ENCODE results near the gene AK2. TPM values are rescaled to one million over a fixed set of nuclear protein-coding genes. Genes with fewer than 3 reads are reported as not detected.
A peak's percentile ranks its signal among the peaks of the same experiment; 100 is the strongest.

Gene AK2
- total and polyA plus RNA-seq, 2 donors (not counting 1 experiment from before 2014, with no cell fraction given) = 62.6 to 141 TPM

DNA sequence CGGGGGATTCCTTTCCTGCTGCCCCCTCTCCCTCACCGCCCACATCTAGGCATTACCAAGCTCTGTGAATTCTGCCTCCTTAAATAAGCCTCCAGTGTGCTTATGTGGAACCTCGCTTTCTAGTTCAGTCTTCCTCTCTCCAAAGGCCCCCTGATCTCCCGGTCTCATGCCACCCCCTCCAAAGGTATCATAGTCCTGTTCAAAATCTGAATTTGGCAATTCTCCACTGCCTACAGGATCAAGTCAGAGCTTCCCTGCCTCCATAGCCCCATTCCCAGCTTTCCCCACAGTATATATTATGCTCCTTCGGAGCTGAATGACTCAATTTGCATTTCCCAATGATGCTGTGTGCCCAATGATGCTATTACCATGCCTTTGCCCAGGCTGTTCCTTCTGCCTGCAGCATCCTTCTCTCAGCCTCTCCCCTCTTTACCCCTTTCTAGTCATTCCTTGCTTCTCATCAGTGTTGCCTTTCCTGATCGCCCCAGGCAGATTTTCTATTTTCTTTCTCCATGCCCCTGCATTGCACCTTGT, 46.0 kb upstream of the AK2 start:
- H3K27me3 ChIP-seq (ENCODE audit: control insufficient read depth, insufficient read depth, low read length) = no peaks in the 10 kb centered on the region
- no peak overlapping the region for H3K4me3 ChIP-seq (replicated peaks in 1 of 4; ENCODE audit: control extremely low read depth in 1 of 4, insufficient read depth in 1 of 4, low read depth in 3 of 4, low read length in 4 of 4)
- no peaks in the 10 kb centered on the region for H3K36me3 ChIP-seq (ENCODE audit: control insufficient read depth, insufficient read depth, low read length)
- no peaks in the 10 kb centered on the region for H3K9me3 ChIP-seq (ENCODE audit: control insufficient read depth, insufficient read depth, low read depth, low read length)
- H4K20me1 ChIP-seq (ENCODE audit: control insufficient read depth, extremely low read depth, insufficient read depth, low read length) = no peaks in the 10 kb centered on the region
- no peak overlapping the region for H2AFZ ChIP-seq (ENCODE audit: low read length)
- no peak for TF ChIP-seq EZH2 (IDR thresholded peaks at IDR 0.05; ENCODE audit: low read length, missing control alignments)
- TF ChIP-seq, protein P1, sequence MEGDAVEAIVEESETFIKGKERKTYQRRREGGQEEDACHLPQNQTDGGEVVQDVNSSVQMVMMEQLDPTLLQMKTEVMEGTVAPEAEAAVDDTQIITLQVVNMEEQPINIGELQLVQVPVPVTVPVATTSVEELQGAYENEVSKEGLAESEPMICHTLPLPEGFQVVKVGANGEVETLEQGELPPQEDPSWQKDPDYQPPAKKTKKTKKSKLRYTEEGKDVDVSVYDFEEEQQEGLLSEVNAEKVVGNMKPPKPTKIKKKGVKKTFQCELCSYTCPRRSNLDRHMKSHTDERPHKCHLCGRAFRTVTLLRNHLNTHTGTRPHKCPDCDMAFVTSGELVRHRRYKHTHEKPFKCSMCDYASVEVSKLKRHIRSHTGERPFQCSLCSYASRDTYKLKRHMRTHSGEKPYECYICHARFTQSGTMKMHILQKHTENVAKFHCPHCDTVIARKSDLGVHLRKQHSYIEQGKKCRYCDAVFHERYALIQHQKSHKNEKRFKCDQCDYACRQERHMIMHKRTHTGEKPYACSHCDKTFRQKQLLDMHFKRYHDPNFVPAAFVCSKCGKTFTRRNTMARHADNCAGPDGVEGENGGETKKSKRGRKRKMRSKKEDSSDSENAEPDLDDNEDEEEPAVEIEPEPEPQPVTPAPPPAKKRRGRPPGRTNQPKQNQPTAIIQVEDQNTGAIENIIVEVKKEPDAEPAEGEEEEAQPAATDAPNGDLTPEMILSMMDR (conservative IDR thresholded peaks at IDR 0.05 in 1 of 2, IDR thresholded peaks at IDR 0.05 in 1 of 2; ENCODE audit: low read depth in 1 of 2, low read length in 2 of 2) = no peak
- no peak overlapping the region for H3K9ac ChIP-seq (ENCODE audit: insufficient read depth, low read length)
- no peaks in the 10 kb centered on the region for H3K79me2 ChIP-seq (ENCODE audit: control insufficient read depth, insufficient read depth, low read length)
- H3K4me1 ChIP-seq (ENCODE audit: control insufficient read depth, extremely low read depth, insufficient read depth, low read length) = no peaks in the 10 kb centered on the region
- H3K27ac ChIP-seq (ENCODE audit: insufficient read depth, low read length) = no peak overlapping the region
- H3K4me2 ChIP-seq (ENCODE audit: extremely low read depth, insufficient read depth, low read length) = no peak overlapping the region
- DNase-seq (ENCODE audit: low read depth in 2 of 2) = peak in 1 of 2 donors; percentile 15

DNA sequence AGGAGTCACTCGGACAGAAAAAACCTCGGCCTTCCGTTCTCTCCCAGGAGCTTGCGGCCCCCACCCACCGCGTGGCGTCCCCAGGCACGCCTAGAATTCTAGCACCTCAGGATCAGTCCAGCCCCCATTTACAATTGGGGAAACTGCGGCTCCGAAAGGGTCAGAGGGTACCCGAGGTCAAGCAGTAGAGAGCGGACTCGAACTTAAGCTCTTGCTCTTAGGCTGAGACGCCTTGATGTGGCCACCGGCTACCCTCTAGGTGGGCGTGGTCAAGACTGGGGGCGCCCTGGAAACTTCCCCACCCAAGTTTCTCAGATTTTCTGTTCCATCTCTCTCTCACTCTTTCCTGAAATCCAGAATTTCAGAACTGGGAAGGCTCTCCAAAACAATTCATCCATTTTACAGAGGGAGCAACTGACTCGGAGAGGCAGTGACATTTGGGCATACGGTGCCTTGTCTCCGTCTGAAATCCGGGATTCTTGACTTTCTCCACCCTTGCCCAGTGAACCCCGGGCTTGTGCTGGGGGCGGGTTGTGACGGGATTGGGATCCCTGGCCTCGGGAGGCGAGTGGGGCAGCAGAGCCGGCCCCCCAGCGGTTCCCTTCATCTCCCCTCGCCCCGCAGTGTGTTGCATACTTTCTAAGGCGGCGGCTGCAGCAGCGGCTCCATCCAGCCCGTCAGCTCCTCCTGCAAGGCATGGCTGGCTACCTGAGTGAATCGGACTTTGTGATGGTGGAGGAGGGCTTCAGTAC, 45.0 kb upstream of the AK2 start:
- peak overlapping the region; percentile 94 for H2AFZ ChIP-seq (ENCODE audit: low read length)

DNA sequence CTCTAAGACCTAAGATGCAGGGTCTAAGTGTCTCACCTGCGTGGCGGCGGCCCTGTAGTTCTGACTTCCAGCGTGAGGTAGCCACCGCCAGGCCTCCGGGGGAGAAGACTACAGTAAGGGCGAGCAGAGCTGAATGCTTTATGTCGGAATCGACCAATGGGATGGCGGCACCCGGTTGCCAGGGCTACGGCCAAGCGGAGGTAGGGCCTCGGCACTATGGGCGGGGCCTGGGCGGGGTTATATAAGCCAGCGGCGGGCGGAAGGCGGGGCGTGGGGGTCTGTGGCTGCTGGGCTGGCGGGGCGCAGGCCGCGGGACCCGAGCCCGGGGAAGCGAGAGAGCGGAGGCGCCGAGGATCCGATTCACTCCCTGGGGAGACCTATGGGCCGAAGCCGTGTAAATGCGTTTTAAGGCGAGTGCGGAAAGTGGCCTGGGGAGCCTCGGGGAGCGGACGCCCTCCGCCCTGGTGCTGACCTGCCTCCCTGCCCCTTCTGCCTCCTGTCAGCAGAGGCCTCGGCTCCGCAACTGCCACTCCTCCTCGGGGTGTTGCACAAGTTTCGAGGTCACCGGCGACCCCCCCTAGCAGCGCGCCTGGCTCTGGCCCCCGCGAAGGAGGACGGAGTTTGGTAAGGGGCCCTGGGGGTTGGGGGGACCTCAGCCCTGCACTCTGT, 44.3 kb upstream of the AK2 start, which contains the start of gene AZIN2:
AZIN2 (plus strand) TSS at position 269 of the 669 bp plus-strand sequence. CDS start 1,097 bp downstream, outside the sequence.
- Histone ChIP-seq H3K9me3 (ENCODE audit: control insufficient read depth, insufficient read depth, low read depth, low read length) (no peaks in the 10 kb centered on the region), H3K9ac (ENCODE audit: insufficient read depth, low read length) (peak within 1 kb of the TSS; percentile 74), H2AFZ (ENCODE audit: low read length) (peak within 1 kb of the TSS; percentile 99), H3K79me2 (ENCODE audit: control insufficient read depth, insufficient read depth, low read length) (no peaks in the 10 kb centered on the region), H4K20me1 (ENCODE audit: control insufficient read depth, extremely low read depth, insufficient read depth, low read length) (no peaks in the 10 kb centered on the region), H3K36me3 (ENCODE audit: control insufficient read depth, insufficient read depth, low read length) (no peaks in the 10 kb centered on the region), H3K4me1 (ENCODE audit: control insufficient read depth, extremely low read depth, insufficient read depth, low read length) (no peaks in the 10 kb centered on the region), H3K27ac (ENCODE audit: insufficient read depth, low read length) (peak within 1 kb of the TSS; percentile 66), H3K4me2 (ENCODE audit: extremely low read depth, insufficient read depth, low read length) (peak within 1 kb of the TSS; percentile 99), H3K4me3 (replicated peaks in 1 of 4; ENCODE audit: control extremely low read depth in 1 of 4, insufficient read depth in 1 of 4, low read depth in 3 of 4, low read length in 4 of 4) (peak within 1 kb of the TSS; percentile 76 to 93 (median 83)), H3K27me3 (ENCODE audit: control insufficient read depth, insufficient read depth, low read length) (no peaks in the 10 kb centered on the region)
- no peak for TF ChIP-seq EZH2 (IDR thresholded peaks at IDR 0.05; ENCODE audit: low read length, missing control alignments)
- TF ChIP-seq, protein P1 (conservative IDR thresholded peaks at IDR 0.05 in 1 of 2, IDR thresholded peaks at IDR 0.05 in 1 of 2; ENCODE audit: low read depth in 1 of 2, low read length in 2 of 2) = no peak
- DNase-seq (ENCODE audit: low read depth in 2 of 2) = peak; percentile 92 to 94

More for the DNA sequence above, 45.0 kb upstream of the AK2 start:
- H3K4me3 ChIP-seq (replicated peaks in 1 of 4; ENCODE audit: control extremely low read depth in 1 of 4, insufficient read depth in 1 of 4, low read depth in 3 of 4, low read length in 4 of 4) = peak overlapping the region; percentile 73 to 84 (median 79)
- no peak for DNase-seq (ENCODE audit: low read depth in 2 of 2)
- peak overlapping the region; percentile 74 for H3K9ac ChIP-seq (ENCODE audit: insufficient read depth, low read length)
- TF ChIP-seq, protein P1 (conservative IDR thresholded peaks at IDR 0.05 in 1 of 2, IDR thresholded peaks at IDR 0.05 in 1 of 2; ENCODE audit: low read depth in 1 of 2, low read length in 2 of 2) = no peak
- TF ChIP-seq EZH2 (IDR thresholded peaks at IDR 0.05; ENCODE audit: low read length, missing control alignments) = no peak
- no peaks in the 10 kb centered on the region for H4K20me1 ChIP-seq (ENCODE audit: control insufficient read depth, extremely low read depth, insufficient read depth, low read length)
- H3K27ac ChIP-seq (ENCODE audit: insufficient read depth, low read length) = no peak overlapping the region
- no peaks in the 10 kb centered on the region for H3K36me3 ChIP-seq (ENCODE audit: control insufficient read depth, insufficient read depth, low read length)
- peak overlapping the region; percentile 99 for H3K4me2 ChIP-seq (ENCODE audit: extremely low read depth, insufficient read depth, low read length)
- H3K4me1 ChIP-seq (ENCODE audit: control insufficient read depth, extremely low read depth, insufficient read depth, low read length) = no peaks in the 10 kb centered on the region
- no peaks in the 10 kb centered on the region for H3K27me3 ChIP-seq (ENCODE audit: control insufficient read depth, insufficient read depth, low read length)
- H3K9me3 ChIP-seq (ENCODE audit: control insufficient read depth, insufficient read depth, low read depth, low read length) = no peaks in the 10 kb centered on the region
- H3K79me2 ChIP-seq (ENCODE audit: control insufficient read depth, insufficient read depth, low read length) = no peaks in the 10 kb centered on the region

Measured in fibroblast of lung (primary cell).